ENCODE data around the gene GLDN.

Gene GLDN

DNA sequence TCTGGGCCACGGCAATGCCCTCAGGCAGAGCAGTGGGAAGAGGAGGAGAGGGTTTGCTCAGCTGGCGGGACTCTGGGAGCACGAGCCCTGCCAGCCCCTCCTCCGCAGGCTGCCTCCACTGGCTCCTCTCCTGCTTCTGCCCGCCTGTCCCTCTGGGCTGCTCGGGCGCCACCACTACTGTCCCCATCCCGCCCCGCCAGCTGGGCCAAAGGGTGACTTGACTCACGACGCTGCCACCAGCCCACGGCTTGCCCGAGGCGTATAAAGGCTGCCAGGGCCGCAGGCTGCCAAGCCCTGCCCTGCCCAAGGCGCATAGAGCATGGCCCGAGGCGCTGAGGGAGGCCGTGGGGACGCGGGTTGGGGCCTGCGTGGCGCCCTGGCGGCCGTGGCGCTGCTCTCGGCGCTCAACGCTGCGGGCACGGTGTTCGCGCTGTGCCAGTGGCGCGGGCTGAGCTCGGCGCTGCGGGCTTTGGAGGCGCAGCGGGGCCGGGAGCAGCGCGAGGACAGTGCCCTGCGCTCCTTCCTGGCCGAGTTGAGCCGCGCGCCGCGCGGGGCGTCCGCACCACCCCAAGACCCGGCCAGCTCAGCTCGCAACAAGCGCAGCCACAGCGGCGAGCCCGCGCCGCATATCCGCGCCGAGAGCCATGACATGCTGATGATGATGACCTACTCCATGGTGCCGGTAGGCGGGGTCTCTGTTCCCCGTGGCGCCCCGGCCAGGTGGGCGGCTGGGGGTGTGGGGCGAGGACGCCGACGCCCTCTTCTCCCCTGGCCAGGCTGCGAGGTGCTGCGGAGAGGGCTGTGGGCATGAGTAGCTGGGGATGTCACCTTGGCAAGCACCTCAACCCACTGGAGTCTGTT lies at the start of gene GLDN:
GLDN (plus strand) TSS at position 290 of the 861 bp plus-strand sequence; CDS start at position 320, 30 bp downstream.
- DNase-seq: peak in 55 of 56 donors; percentile 9 to 90 (median 73)

- no peak for DNase-seq
These were observed 42.8 kb upstream of the GLDN start for GRCh38 chr15:51298620-51299019.

DNA sequence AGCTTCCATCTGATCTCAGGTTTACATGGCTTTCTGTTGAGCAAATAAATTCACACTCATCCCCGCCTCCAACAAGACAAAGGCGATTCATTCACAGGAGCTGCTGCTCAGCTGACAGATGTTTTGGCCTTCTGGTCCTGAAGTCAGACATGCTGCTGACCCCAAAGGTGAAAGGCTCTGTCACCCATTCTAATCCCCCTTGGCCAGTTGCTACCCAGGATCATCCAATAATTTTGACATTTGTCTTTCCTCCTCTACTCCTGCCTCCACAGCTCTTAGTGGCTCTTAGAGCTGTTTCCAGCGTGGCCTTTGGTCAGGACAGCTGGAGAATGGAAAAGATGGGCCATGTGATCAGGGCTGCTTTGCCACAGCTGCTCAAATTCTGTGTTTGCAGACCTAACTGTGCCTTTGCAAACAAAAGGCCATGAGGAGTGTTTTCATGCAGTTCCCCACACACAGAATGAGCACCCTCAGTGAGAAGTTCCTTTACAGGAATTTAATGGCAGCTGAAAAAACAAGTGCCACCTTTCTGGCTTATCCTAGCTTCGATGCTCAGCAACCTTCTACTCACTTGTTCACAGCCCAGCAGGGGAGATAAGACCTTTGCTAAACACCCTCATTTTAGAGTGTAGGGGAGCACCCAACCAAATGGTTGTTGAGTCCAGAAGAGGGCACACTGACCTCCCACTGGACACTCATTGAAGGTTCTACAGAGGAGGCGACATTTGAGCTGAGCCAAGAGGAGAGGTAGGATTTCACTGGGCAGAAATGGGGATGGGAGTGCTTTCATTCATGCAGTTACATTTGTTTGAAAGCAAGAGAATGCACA lies 42.1 kb upstream of the GLDN start:
- peak in 14 of 56 donors; percentile 4 to 59 (median 30) for DNase-seq

GRCh38 chr15:51302480-51302879 lies 39.0 kb upstream of the GLDN start:
- no peak for DNase-seq

- no peak for DNase-seq
These were observed 37.9 kb upstream of the GLDN start for GRCh38 chr15:51303462-51303980.

DNA sequence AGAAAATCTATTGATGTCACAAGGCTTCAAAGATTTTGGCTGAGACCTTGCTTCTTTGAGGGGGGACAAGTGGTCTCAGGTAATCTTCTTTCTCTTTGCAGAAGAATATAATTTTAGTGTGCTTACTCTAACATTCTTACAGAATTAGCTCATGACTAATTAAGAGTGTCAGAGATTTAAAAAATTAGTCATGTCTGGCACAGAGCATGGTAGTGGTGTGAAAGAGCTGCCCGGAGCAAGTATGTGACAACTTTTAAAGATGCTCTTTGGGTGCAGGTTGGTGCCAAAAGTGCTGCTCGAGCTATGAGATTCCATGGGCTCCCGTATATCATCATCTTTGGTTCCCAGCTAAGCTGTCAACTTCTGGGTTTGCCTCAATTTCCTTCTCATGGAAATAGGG lies 34.1 kb upstream of the GLDN start:
- no peak for DNase-seq

GRCh38 chr15:51307811-51308210 lies 33.6 kb upstream of the GLDN start:
- no peak for DNase-seq

DNA sequence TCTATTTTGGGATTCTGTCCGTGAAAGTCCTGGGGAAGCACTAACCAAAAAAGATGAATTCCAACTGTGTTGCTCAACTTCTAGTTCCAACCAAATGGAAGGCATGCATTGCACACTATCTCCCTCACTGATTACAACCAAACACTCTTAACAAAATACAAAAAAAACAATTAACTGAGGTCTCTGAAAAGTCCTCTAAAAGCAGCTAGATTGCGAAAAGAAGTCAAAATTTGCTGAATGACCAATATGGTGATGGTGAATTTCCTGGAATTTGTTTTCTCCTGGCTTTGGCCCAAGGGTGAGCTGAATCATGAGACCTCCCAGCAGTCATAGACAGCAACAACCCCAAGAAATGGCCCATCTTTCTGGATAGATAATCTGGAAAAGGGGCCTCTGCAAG lies 31.4 kb upstream of the GLDN start:
- DNase-seq: no peak

DNA sequence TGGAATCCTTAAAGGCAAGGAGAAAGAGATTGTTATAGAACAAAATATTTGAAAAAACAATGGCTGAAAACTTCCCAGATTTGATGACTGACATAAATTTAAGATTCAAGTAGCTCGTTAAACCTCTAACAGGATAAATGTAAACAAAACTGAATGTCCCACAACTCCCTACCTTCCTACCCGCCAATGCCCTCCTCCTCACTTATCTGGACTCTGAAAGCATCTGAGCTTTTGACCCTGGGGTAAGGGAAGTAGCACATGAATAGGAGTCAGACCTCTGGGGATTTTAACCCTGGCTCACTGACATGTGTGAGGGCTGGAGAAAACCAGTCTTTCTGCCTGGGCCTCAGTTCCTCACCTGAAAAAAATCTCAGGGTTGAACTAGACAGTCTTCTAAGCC lies 29.9 kb upstream of the GLDN start:
- no peak for DNase-seq

GRCh38 chr15:51312166-51313073 lies 29.0 kb upstream of the GLDN start:
- peak in 1 of 56 donors; percentile 31 for DNase-seq

GRCh38 chr15:51313074-51313393 lies 28.4 kb upstream of the GLDN start:
- no peak for DNase-seq

GRCh38 chr15:51313644-51314280 lies 27.7 kb upstream of the GLDN start:
- no peak for DNase-seq

- no peak for DNase-seq
These were observed 26.8 kb upstream of the GLDN start for GRCh38 chr15:51314391-51315337.

DNA sequence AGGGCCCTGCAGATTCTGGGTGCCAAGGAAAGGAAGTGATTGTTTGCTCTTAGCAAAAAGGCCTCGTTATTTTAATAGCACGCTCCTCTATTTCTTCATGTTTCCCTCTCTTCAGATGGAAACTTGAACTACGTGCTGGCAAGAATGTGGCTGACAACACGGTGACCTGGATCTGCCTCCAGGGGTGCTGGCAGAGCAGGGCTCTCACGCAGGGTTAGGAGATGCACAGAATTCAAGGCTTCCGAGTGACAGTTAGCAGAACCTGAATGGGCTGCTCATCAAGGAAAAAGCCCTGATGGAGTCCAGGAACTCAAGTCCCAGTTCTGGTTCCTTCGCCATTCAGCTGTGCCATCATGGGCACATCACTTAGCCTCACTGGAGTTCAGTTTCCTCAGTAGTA lies 25.7 kb upstream of the GLDN start:
- no peak for DNase-seq

- no peak for DNase-seq
These were observed 24.8 kb upstream of the GLDN start for GRCh38 chr15:51316636-51317035.

GRCh38 chr15:51318382-51319150 lies 22.9 kb upstream of the GLDN start:
- DNase-seq: no peak

DNA sequence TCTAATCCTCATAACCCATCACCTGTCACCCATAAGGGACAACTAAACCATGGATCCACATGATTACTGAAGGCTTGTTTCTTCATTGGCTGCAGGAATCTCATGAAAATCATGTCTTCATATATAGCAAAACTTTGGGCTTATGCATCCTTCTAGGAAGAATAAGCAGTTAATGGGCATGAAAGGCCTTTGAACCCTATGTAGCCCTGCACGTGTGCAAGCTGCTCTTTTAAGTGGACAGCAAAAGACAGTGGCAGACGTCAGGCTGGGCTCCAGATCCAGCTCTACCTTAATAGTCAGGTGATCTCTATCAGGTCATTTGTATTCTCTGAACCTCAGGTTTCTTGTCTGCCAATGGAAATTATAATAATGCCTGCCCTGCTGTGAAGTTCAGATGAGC lies 21.9 kb upstream of the GLDN start:
- DNase-seq: no peak

DNA sequence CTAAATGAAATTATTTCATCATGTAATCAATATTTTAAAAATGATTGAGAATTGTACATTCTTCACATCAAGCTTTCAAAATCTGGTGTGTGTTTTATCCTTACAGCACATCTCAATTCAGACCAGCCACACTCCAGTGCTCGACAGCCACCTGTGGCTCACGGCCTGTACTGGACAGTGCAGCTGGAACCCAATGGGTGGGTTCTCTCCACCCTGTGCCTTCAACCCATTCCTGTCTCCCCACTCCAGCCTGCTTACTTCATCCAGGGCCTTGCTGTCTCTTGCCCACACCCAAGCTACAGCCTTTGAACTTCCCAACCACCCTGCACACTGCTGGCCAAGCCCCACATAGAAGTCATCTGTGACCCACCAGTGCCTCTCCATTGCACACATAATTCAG lies 20.6 kb upstream of the GLDN start:
- DNase-seq: no peak

DNA sequence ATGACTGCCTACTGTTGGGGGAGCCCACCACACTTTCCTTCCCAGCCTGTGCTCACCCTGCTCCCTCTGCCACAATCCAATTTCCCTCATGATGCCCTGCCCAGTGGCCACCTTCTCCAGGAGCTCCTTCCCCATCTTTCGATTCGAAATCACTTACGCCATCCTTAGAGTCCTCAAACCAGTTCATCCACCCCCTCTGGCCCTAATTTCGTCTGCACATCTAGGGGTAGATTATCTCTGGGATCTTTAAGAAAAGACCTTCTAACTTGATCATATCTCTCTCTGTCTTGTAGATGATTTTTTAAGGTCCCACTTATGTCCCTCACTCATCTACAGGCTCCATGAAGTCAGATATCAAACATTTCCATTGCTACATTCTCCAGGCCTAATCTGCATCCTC lies 20.1 kb upstream of the GLDN start:
- no peak for DNase-seq
